Ammon's horn (tissue), 1 donor: ENCODE measurements around the gene MOCS3.
A peak's percentile ranks its signal among the peaks of the same experiment; 100 is the strongest.

Experiments
- DNase-seq: peaks from one replicate; pipeline ENCODE4 v3.0.0-alpha.2; 2016; ENCODE audit warnings: low spot score

MOCS3 gene

GRCh38 chr20:50982363-50982762, 23.7 kb downstream of the MOCS3 start:
- DNase-seq: no peak

GRCh38 chr20:50983321-50983720, 24.7 kb downstream of the MOCS3 start:
- DNase-seq: no peak

GRCh38 chr20:50987493-50988210, 29.0 kb downstream of the MOCS3 start:
- DNase-seq: peak; percentile 92

- no peak for DNase-seq
Observed at GRCh38 chr20:50991076-50991475, 32.5 kb downstream of the MOCS3 start.

GRCh38 chr20:50992336-50992732, 33.7 kb downstream of the MOCS3 start:
- no peak for DNase-seq

GRCh38 chr20:50992733-50993457, 34.3 kb downstream of the MOCS3 start:
- peak; percentile 22 for DNase-seq

- DNase-seq: peak; percentile 23
Observed at GRCh38 chr20:50993876-50994275, 35.3 kb downstream of the MOCS3 start.

- DNase-seq: no peak
Observed at GRCh38 chr20:50995506-50995905, 36.9 kb downstream of the MOCS3 start.

GRCh38 chr20:50996901-50997865, 38.6 kb downstream of the MOCS3 start:
- DNase-seq: peak; percentile 23

GRCh38 chr20:50999355-50999754, 40.7 kb downstream of the MOCS3 start:
- no peak for DNase-seq

- DNase-seq: no peak
Observed at GRCh38 chr20:51001430-51002265, 43.0 kb downstream of the MOCS3 start.

- no peak for DNase-seq
Observed at GRCh38 chr20:51002633-51003032, 44.0 kb downstream of the MOCS3 start.

- no peak for DNase-seq
Observed at GRCh38 chr20:51003753-51004152, 45.1 kb downstream of the MOCS3 start.

GRCh38 chr20:51004305-51004727, 45.7 kb downstream of the MOCS3 start:
- DNase-seq: no peak

GRCh38 chr20:51004781-51005180, 46.2 kb downstream of the MOCS3 start:
- DNase-seq: no peak

- DNase-seq: no peak
Observed at GRCh38 chr20:51005214-51005613, 46.6 kb downstream of the MOCS3 start.

- no peak for DNase-seq
Observed at GRCh38 chr20:51008718-51009117, 50.1 kb downstream of the MOCS3 start.

- DNase-seq: no peak
Observed at GRCh38 chr20:51009303-51010042, 50.9 kb downstream of the MOCS3 start.

GRCh38 chr20:51010043-51010365, 51.4 kb downstream of the MOCS3 start:
- DNase-seq: no peak

- DNase-seq: no peak
Observed at GRCh38 chr20:51010932-51011331, 52.3 kb downstream of the MOCS3 start.

- DNase-seq: no peak
Observed at GRCh38 chr20:51011479-51011878, 52.9 kb downstream of the MOCS3 start.
